Calu3 (cell line): Measurements from ENCODE around the gene ARHGEF19. TPM values are rescaled to one million over a fixed set of nuclear protein-coding genes. Genes with fewer than 3 reads are reported as not detected.

Experiments
- BruUV-seq: library from RNA; stranded (reverse); fragments of 400-500 nt; replicated peaks from 2 replicates; lab custom pipeline; 2021; lab: Mats Ljungman, UMichigan
- CTCF ChIA-PET: fragments of 300-600 bp; sonication (Branson Sonifier 250); formaldehyde crosslinking; loops from one replicate; lab custom pipeline; 2022; ENCODE audit warnings: antibody characterized with exemption; lab: Charles Lee
- DNase-seq: peaks from one replicate; pipeline ENCODE4 v3.0.0; 2022
- H3K27ac Mint-ChIP-seq: one replicate; pipeline ENCODE4 v1.8.0; 2022; ENCODE audit warnings: mixed read lengths; ENCODE audit not compliant: unreplicated experiment
- H3K27me3 Mint-ChIP-seq: one replicate; pipeline ENCODE4 v1.8.0; 2022; ENCODE audit warnings: mixed read lengths; ENCODE audit not compliant: unreplicated experiment
- H3K36me3 Mint-ChIP-seq: one replicate; pipeline ENCODE4 v1.8.0; 2022; ENCODE audit warnings: mild to moderate bottlenecking, moderate library complexity, mixed read lengths; ENCODE audit not compliant: insufficient read depth, unreplicated experiment
- H3K4me1 Mint-ChIP-seq: one replicate; pipeline ENCODE4 v1.8.0; 2022; ENCODE audit warnings: mild to moderate bottlenecking, low read depth, mixed read lengths; ENCODE audit not compliant: unreplicated experiment
- H3K4me3 Mint-ChIP-seq: one replicate; pipeline ENCODE4 v1.8.0; 2022; ENCODE audit warnings: mild to moderate bottlenecking, low read depth, moderate library complexity, mixed read lengths; ENCODE audit not compliant: unreplicated experiment
- H3K9me3 Mint-ChIP-seq: one replicate; pipeline ENCODE4 v1.8.0; 2022; ENCODE audit warnings: low read depth, mixed read lengths; ENCODE audit not compliant: unreplicated experiment
- CTCF ChIP-seq: fragments of 200-600 bp; IDR thresholded peaks from one replicate; pipeline ENCODE4 v1.8.0; 2022; ENCODE audit warnings: antibody characterized with exemption; ENCODE audit not compliant: unreplicated experiment
- intact Hi-C: fragments of 100-400 bp; cut with micrococcal nuclease; formaldehyde crosslinking; loops from one replicate; pipeline ENCODE4 v1.10.0; 2022; ENCODE audit not compliant: unreplicated experiment
- total RNA-seq: library from RNA; stranded (reverse); gene quantifications from 2 replicates; pipeline ENCODE4 v1.2.3, GENCODE V29; 2022

Gene ARHGEF19
- total RNA-seq, 1 experiment from 2014 or later = 17.2 TPM

DNA sequence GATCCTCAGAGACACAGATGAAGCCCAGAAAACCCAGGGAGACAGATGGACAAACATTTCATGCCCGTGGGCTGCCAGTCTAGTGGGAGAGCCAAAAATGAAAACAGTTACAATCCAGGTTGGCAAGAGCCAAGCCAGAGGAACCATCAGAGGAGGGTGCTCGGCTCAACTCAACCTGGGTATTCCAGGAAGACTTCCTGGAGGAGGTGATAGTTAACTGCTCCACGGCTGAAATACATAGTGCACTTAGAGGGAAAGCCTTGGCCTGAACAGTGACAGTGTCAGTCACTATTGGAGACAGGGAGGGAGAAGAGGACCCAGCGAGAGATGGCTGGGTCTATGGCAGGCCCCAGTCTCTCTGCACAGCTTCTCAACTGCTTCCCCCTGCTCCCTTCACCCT is 1.9 kb downstream of the ARHGEF19 start:
- Mint-ChIP-seq H3K4me3 (no peak overlapping the region), H3K9me3 (no peaks in the 10 kb centered on the region)
- CTCF ChIA-PET = no interaction called here

GRCh38 chr1:16209847-16210407 is 2.5 kb downstream of the ARHGEF19 start:
- no peak for TF ChIP-seq CTCF
- CTCF ChIA-PET = no interaction called here
- intact Hi-C loops = loop anchor here (5.0 kb wide), 1 partner anchor 32 kb away; no protein-coding TSS in a partner anchor

More for the DNA sequence above, 1.9 kb downstream of the ARHGEF19 start:
- H3K4me1 Mint-ChIP-seq = peaks cover 42% of the 10 kb centered on the region
- intact Hi-C loops = no loop called here
- H3K36me3 Mint-ChIP-seq = peaks cover 26% of the 10 kb centered on the region
- BruUV-seq = no TSS peak
- no peak for DNase-seq
- H3K27me3 Mint-ChIP-seq = no peaks in the 10 kb centered on the region
- no peak overlapping the region for H3K27ac Mint-ChIP-seq
- TF ChIP-seq CTCF = no peak

DNA sequence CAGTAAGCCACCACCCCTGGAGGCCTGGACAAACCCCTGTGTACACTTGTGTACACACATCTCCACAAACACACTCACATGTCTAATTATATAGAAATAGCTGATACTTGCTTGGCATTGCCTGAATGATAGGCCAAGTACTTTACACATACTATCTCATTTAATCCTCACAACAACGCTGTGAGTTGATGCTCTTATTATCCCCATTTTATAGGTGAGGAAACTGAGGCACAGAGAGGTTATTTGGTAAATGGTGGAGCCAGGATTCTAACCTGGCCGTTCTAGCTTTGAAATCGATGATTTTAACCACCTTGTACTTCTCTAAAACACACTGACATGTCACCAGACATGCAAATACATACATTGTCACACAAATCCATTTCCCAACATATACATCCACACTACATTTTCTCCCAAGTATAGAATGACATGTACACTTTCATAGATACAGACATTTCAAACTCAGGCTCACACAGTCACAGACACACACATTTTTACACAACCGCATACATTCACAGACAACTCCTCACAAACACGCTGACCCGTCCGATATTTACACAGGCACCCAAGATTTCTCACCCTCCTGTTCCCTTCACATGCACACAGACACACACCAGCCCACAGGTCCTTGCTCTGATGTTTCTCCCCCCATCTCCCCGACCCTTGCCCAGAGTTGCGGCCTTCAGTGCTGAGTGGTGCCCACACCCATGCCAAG is 3.2 kb downstream of the ARHGEF19 start:
- BruUV-seq = no TSS peak
- DNase-seq = no peak
- Mint-ChIP-seq H3K4me1 (peaks cover 42% of the 10 kb centered on the region), H3K27ac (no peak overlapping the region), H3K4me3 (no peak overlapping the region), H3K9me3 (no peaks in the 10 kb centered on the region), H3K27me3 (no peaks in the 10 kb centered on the region), H3K36me3 (peaks cover 31% of the 10 kb centered on the region)
- intact Hi-C loops = loop anchor here (5.0 kb wide), 1 partner anchor 33 kb away; no protein-coding TSS in a partner anchor
- CTCF ChIA-PET = no interaction called here
- TF ChIP-seq CTCF = no peak

More at GRCh38 chr1:16209847-16210407, 2.5 kb downstream of the ARHGEF19 start:
- Mint-ChIP-seq H3K27me3 (no peaks in the 10 kb centered on the region), H3K36me3 (peaks cover 26% of the 10 kb centered on the region), H3K4me3 (no peak overlapping the region), H3K27ac (no peak overlapping the region), H3K9me3 (no peaks in the 10 kb centered on the region), H3K4me1 (peaks cover 42% of the 10 kb centered on the region)
- DNase-seq = no peak
- no TSS peak for BruUV-seq

GRCh38 chr1:16208270-16208987 is 4.0 kb downstream of the ARHGEF19 start:
- H3K27me3 Mint-ChIP-seq = no peaks in the 10 kb centered on the region
- H3K27ac Mint-ChIP-seq = no peak overlapping the region
- no peak for TF ChIP-seq CTCF
- no peaks in the 10 kb centered on the region for H3K9me3 Mint-ChIP-seq
- intact Hi-C loops = loop anchor here (5.0 kb wide), 1 partner anchor 34 kb away; no protein-coding TSS in a partner anchor
- CTCF ChIA-PET = interaction anchor here (0.6 kb wide), 1 partner anchor 30 kb away, joined by 6 read pairs; no protein-coding TSS in a partner anchor
- DNase-seq = no peak
- H3K4me3 Mint-ChIP-seq = no peak overlapping the region
- H3K4me1 Mint-ChIP-seq = peaks cover 41% of the 10 kb centered on the region
- H3K36me3 Mint-ChIP-seq = peaks cover 34% of the 10 kb centered on the region
- no TSS peak for BruUV-seq
